HG02588 (cell line): ENCODE measurements around the gene LRRC27.
"Not testable (repeated sequence)": the region's sequence is repeated elsewhere in the genome, so short reads cannot be mapped to it uniquely, and the experiment has no call there.

ENCODE experiments used
- ATAC-seq: cut with Tn5 transposase; IDR thresholded peaks from one replicate; pipeline ENCODE4 v1.9.1; 2021; ENCODE audit warnings: mild to moderate bottlenecking, moderate library complexity; ENCODE audit not compliant: unreplicated experiment

LRRC27 gene

GRCh38 chr10:132336064-132336746 lies 4.2 kb downstream of the LRRC27 start:
- no peak for ATAC-seq

GRCh38 chr10:132336919-132337407 lies 5.0 kb downstream of the LRRC27 start:
- ATAC-seq, result no peak

GRCh38 chr10:132337854-132338253 lies 5.9 kb downstream of the LRRC27 start:
- not testable (repeated sequence) for ATAC-seq

GRCh38 chr10:132338876-132339275 lies 6.9 kb downstream of the LRRC27 start:
- no peak for ATAC-seq

GRCh38 chr10:132339276-132339675 lies 7.3 kb downstream of the LRRC27 start:
- no peak for ATAC-seq

- no peak for ATAC-seq
Measured at GRCh38 chr10:132341017-132341416, 9.0 kb downstream of the LRRC27 start.

- ATAC-seq, result no peak
Measured at GRCh38 chr10:132341781-132342180, 9.8 kb downstream of the LRRC27 start.

- no peak for ATAC-seq
Measured at GRCh38 chr10:132342553-132342952, 10.6 kb downstream of the LRRC27 start.

- no peak for ATAC-seq
Measured at GRCh38 chr10:132344386-132344785, 12.4 kb downstream of the LRRC27 start.

- ATAC-seq, result no peak
Measured at GRCh38 chr10:132345345-132345744, 13.4 kb downstream of the LRRC27 start.

GRCh38 chr10:132346806-132347205 lies 14.8 kb downstream of the LRRC27 start:
- no peak for ATAC-seq

- no peak for ATAC-seq
Measured at GRCh38 chr10:132347211-132347930, 15.4 kb downstream of the LRRC27 start.

- ATAC-seq, result no peak
Measured at GRCh38 chr10:132347931-132348267, 15.9 kb downstream of the LRRC27 start.

- ATAC-seq, result no peak
Measured at GRCh38 chr10:132349766-132350165, 17.8 kb downstream of the LRRC27 start.

GRCh38 chr10:132350391-132350790 lies 18.4 kb downstream of the LRRC27 start:
- ATAC-seq, result no peak

GRCh38 chr10:132350946-132351345 lies 19.0 kb downstream of the LRRC27 start:
- ATAC-seq, result no peak

- ATAC-seq, result no peak
Measured at GRCh38 chr10:132351611-132352010, 19.6 kb downstream of the LRRC27 start.

GRCh38 chr10:132352462-132353308 lies 20.7 kb downstream of the LRRC27 start:
- ATAC-seq, result not testable (repeated sequence)

- ATAC-seq, result no peak
Measured at GRCh38 chr10:132353456-132354355, 21.7 kb downstream of the LRRC27 start.

- no peak for ATAC-seq
Measured at GRCh38 chr10:132354356-132355094, 22.5 kb downstream of the LRRC27 start.
